MM.1S (cell line): ENCODE measurements around the gene GRB2.
"Not testable (repeated sequence)": the region's sequence is repeated elsewhere in the genome, so short reads cannot be mapped to it uniquely, and the experiment has no call there.

ENCODE experiments used
- DNase-seq: peaks from one replicate; pipeline ENCODE4 v3.0.0-alpha.2; 2015
- H2AFZ ChIP-seq: fragments of 300-600 bp; sonication (generic); 2 replicates; pipeline ENCODE4 v1.6.0; 2016; ENCODE audit warnings: antibody characterized with exemption, low read length
- H3F3A ChIP-seq: fragments of 300-600 bp; sonication (generic); 2 replicates; pipeline ENCODE4 v1.6.1; 2016; ENCODE audit warnings: mild to moderate bottlenecking, antibody characterized with exemption, low read length, moderate library complexity, mixed read lengths; ENCODE audit not compliant: insufficient read depth
- H3K27ac ChIP-seq: fragments of 300-600 bp; sonication (generic); 2 replicates; pipeline ENCODE4 v1.5.1; 2016; ENCODE audit warnings: mild to moderate bottlenecking, low read length
- H3K27me3 ChIP-seq: fragments of 300-600 bp; sonication (generic); replicated peaks from 2 replicates; pipeline ENCODE4 v1.6.0; 2016; ENCODE audit warnings: low read length; ENCODE audit not compliant: insufficient read depth
- H3K36me3 ChIP-seq: fragments of 300-600 bp; sonication (generic); replicated peaks from 2 replicates; pipeline ENCODE4 v1.6.1; 2016; ENCODE audit warnings: mild to moderate bottlenecking, low read length, mixed read lengths; ENCODE audit not compliant: insufficient read depth
- H3K4me1 ChIP-seq: fragments of 300-600 bp; sonication (generic); 2 replicates; pipeline ENCODE4 v1.6.1; 2016; ENCODE audit warnings: low read length, mixed read lengths
- H3K4me2 ChIP-seq: fragments of 300-600 bp; sonication (generic); 2 replicates; pipeline ENCODE4 v1.6.0; 2016; ENCODE audit warnings: low read depth, low read length
- H3K4me3 ChIP-seq: fragments of 300-600 bp; sonication (generic); 2 replicates; pipeline ENCODE4 v1.5.1; 2016; ENCODE audit warnings: low read length, mixed read lengths
- H3K79me2 ChIP-seq: fragments of 300-600 bp; sonication (generic); 2 replicates; pipeline ENCODE4 v1.6.1; 2016; ENCODE audit warnings: mixed run types, low read length, mixed read lengths
- H3K9ac ChIP-seq: fragments of 300-600 bp; sonication (generic); 2 replicates; pipeline ENCODE4 v1.6.1; 2016; ENCODE audit warnings: low read length, mixed read lengths
- H3K9me2 ChIP-seq: fragments of 300-600 bp; sonication (generic); replicated peaks from 2 replicates; pipeline ENCODE4 v1.6.1; 2016; ENCODE audit warnings: mild to moderate bottlenecking, low read length, mixed read lengths; ENCODE audit not compliant: insufficient read depth
- H3K9me3 ChIP-seq: fragments of 300-600 bp; sonication (generic); replicated peaks from 2 replicates; pipeline ENCODE4 v1.6.1; 2016; ENCODE audit warnings: mild to moderate bottlenecking, low read length, mixed read lengths; ENCODE audit not compliant: insufficient read depth
- H4K20me1 ChIP-seq: fragments of 300-600 bp; sonication (generic); 2 replicates; pipeline ENCODE4 v1.6.1; 2016; ENCODE audit warnings: mild to moderate bottlenecking, low read length, moderate library complexity, mixed read lengths; ENCODE audit not compliant: insufficient read depth
- EZH2 ChIP-seq: fragments of 300-600 bp; sonication (generic); optimal IDR thresholded peaks from 2 replicates; pipeline ENCODE3; 2017; ENCODE audit warnings: low read depth, mild to moderate bottlenecking, antibody characterized with exemption, low read length, mixed read lengths
- EZH2phosphoT487 ChIP-seq: fragments of 300-600 bp; sonication (generic); IDR thresholded peaks from 2 replicates; pipeline ENCODE4 v1.6.1; 2018; ENCODE audit warnings: antibody characterized with exemption, low read length
- TF ChIP-seq, protein P1 (sequence below): fragments of 300-600 bp; sonication (generic); IDR thresholded peaks from 2 replicates; pipeline ENCODE4 v1.5.1; 2016; ENCODE audit warnings: antibody characterized with exemption, low read length, mixed read lengths

The GRB2 gene

GRCh38 chr17:75447951-75448856 is 42.7 kb upstream of the GRB2 start:
- Histone ChIP-seq H3K79me2 (no peaks in the 10 kb centered on the region), H3K27me3 (no peaks in the 10 kb centered on the region), H3K4me3 (no peak overlapping the region), H3K9me2 (no peaks in the 10 kb centered on the region), H3K9me3 (no peaks in the 10 kb centered on the region), H3K9ac (no peak overlapping the region), H3K4me2 (no peak overlapping the region), H3K36me3 (no peaks in the 10 kb centered on the region), H2AFZ (no peak overlapping the region), H3K27ac (no peak overlapping the region), H4K20me1 (no peaks in the 10 kb centered on the region), H3F3A (no peaks in the 10 kb centered on the region), H3K4me1 (no peaks in the 10 kb centered on the region)
- TF ChIP-seq EZH2phosphoT487 (no peak), EZH2 (no peak)
- TF ChIP-seq, protein P1, sequence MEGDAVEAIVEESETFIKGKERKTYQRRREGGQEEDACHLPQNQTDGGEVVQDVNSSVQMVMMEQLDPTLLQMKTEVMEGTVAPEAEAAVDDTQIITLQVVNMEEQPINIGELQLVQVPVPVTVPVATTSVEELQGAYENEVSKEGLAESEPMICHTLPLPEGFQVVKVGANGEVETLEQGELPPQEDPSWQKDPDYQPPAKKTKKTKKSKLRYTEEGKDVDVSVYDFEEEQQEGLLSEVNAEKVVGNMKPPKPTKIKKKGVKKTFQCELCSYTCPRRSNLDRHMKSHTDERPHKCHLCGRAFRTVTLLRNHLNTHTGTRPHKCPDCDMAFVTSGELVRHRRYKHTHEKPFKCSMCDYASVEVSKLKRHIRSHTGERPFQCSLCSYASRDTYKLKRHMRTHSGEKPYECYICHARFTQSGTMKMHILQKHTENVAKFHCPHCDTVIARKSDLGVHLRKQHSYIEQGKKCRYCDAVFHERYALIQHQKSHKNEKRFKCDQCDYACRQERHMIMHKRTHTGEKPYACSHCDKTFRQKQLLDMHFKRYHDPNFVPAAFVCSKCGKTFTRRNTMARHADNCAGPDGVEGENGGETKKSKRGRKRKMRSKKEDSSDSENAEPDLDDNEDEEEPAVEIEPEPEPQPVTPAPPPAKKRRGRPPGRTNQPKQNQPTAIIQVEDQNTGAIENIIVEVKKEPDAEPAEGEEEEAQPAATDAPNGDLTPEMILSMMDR = no peak
- no peak for DNase-seq

GRCh38 chr17:75445896-75446295 is 40.4 kb upstream of the GRB2 start:
- H4K20me1 ChIP-seq, H3K9me3 ChIP-seq, H3K4me3 ChIP-seq, H3K79me2 ChIP-seq, H3K27ac ChIP-seq, H3K9me2 ChIP-seq, H3K27me3 ChIP-seq, H3K4me2 ChIP-seq, H3K36me3 ChIP-seq, H3K4me1 ChIP-seq, DNase-seq, H3K9ac ChIP-seq, H3F3A ChIP-seq, H2AFZ ChIP-seq: not testable (repeated sequence)

DNA sequence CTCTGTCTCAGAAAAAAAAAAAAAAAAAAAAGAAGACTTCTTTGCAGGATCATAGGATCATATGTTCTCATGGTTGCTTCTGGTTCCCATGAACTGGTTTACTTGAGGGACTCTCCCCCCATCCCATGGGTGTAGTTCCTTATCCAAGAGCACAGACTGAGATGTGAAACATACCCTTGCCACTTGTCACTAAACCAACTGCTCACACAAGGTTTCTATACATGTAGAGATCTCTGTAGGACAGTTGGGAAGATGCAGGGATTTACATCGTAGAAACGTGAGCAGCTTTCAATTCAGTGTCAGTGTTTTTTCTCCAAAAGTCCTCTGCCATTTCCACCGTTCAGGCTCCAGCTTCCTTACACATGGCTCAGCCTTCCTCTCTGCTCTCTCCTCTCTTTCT is 39.8 kb upstream of the GRB2 start:
- Histone ChIP-seq H3K9me3 (no peaks in the 10 kb centered on the region), H3K4me3 (no peak overlapping the region), H3F3A (no peaks in the 10 kb centered on the region), H3K27ac (no peak overlapping the region), H3K27me3 (no peaks in the 10 kb centered on the region), H3K9me2 (no peaks in the 10 kb centered on the region), H4K20me1 (no peaks in the 10 kb centered on the region), H3K4me1 (no peaks in the 10 kb centered on the region), H3K4me2 (no peak overlapping the region), H3K9ac (no peak overlapping the region), H3K79me2 (no peaks in the 10 kb centered on the region), H2AFZ (no peak overlapping the region), H3K36me3 (no peaks in the 10 kb centered on the region)
- TF ChIP-seq EZH2 = no peak
- TF ChIP-seq EZH2phosphoT487 = no peak
- TF ChIP-seq, protein P1 = no peak
- DNase-seq = no peak
